Stimulated activated CD8-positive, alpha-beta memory T cell treated with anti-CD3 and anti-CD28 coated beads, Interleukin-2, amount 100 ng/mL, for 48 hours (primary cell): ENCODE measurements around the gene SMARCE1.
"Not testable (repeated sequence)": the region's sequence is repeated elsewhere in the genome, so short reads cannot be mapped to it uniquely, and the experiment has no call there.

Experiments
- DNase-seq, 2 donors: peaks; one replicate each; pipeline ENCODE4 v3.0.0-alpha.2; 2020; ENCODE audit warnings: low read depth in 2 of 2

Gene SMARCE1

DNA sequence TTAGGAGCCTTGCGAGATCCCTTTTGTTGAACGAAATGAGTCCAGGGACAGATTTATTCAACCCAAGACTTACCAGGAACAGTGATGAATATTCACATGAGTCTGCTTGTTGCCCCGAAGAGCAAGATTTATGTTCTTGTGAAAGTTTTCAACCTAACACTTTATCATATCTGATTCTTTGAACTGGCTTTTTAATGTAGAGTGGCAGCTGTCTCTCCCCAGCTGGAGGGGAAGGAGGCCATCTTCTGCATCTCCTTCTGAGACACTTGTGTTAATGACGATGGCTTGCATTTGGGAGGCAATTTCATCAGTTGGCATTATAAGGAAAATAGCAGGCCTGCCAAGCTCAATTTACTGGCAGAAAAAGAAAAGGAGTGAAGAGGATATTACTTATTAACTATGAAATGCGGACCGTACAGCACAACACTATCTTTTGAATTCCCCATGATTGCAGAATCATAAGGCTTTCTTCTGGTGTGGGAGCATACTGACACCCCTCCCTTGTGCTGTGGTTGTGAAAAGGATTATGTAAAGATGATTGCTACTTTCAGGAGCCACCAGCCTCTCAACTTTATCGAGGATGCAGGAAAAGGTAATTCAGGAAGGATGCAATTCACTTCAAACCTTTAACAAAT lies 35.7 kb downstream of the SMARCE1 start:
- no peak for DNase-seq

DNA sequence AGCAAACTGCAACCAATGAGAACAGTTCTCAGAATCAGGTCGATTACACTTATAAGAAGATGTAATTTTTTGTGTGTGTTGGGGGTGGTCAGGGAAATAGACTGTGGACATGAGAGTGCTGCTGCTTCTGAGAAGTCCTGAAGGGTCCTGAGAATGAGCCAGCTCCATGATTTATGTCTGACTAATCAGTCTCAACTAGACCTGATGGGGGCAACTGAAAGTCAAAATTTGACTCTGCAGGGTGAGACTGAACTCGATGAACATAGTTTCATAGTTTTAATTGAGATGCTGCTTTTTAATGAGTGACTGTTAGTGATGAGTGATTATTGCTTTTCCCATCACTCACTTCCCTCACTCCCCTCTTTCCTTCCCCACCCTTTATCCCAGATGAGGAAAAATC lies 37.3 kb downstream of the SMARCE1 start:
- DNase-seq, result no peak

DNA sequence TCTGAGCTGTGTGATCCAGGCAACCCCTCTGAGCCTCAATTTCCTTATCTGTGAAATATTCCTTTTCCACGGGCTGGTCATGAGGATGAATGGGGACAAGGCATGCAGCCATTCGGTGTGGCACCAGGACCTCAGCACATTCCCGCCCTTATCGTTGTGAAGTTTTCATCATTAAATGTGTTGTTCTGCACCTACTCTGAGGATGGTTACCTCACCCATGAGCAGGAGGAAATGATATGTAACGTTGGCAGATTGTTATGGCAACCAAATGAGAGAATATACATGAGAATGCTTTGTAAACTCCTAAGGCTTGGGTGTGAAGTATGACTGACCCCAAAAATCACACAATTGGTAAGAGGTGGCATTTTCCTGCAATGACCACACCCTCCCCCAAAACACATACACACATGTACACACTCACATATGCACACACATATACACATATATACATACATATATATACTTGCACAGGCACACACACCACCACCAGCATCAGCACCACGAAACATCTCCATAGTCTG lies 39.5 kb downstream of the SMARCE1 start:
- DNase-seq, result no peak

DNA sequence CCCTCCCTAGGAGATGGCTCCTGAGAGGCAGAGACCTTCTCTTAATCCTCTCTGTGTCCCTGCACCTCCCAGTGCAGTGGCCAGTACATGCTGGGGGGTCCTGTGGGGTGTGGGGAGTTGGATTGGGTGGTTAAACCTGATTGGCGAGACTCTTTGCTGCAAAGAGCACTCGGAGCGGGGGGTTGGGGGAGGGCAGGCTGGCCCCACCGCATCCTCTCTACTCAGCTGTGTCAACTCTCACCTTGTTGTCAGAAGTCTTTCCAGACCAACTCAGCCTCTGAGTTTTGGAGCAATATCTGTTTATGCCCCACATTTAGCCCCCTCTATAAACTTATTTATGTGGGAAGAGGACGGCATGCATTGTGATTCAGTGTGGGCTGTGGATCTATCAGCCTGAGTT lies 40.0 kb downstream of the SMARCE1 start:
- DNase-seq, result no peak

DNA sequence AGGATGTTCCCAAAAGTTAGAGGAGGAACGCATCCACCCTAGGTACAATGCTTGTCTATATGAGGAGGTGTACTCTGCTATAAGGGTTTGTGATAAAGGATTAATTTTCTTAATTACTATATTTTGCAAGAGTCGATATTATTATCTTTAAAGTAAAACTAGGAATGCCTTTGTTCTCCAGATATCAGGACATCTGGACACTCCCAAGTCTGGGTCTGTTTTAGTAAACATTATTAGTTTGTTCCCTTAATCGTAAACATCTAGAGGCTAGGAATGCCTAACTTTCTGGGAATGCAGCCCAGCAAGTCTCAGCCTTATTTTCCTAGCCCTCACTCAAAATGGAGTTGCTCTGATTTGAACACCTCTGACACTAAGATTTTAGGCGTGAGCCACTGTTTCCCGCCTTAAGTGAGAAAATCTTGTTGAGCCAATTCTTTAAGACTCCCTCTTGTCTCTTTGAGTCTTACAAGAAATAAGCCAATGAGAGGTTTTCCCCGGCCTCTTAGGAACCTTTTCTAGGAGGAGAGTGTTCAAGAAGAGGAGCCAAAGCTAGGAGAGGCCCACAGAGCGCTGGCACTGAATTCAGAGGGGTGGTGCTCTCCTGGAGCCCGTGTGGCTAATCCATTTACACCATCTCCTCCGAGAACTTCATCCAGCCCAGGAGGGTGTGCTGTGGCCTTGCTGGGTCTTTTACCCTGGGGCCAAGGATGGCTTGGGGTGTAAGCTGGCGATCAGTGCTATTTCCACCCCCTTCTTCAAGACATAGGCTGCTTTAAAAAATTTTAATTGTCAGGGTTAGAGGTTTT lies 40.9 kb downstream of the SMARCE1 start:
- no peak for DNase-seq

DNA sequence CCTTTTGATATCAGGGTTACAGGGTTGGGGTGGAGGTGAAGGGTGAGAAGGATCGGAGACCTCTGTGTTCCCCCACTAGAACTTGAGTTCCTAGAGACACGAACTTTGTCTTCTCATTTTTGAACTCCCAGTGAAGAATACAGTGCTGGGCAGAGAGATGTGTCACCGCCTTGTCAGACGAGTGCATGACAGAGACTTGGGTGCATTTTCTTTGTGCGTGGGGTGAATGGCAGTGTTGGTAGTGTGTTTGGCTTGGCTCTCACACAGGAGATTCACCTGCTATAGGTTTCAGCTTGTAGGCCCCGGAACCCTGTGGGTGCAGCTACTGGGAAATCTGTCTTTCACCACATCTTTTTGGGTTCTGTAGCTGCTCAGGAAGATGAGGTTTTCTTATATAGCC lies 42.3 kb downstream of the SMARCE1 start:
- peak in 1 of 2 donors; percentile 39 for DNase-seq

DNA sequence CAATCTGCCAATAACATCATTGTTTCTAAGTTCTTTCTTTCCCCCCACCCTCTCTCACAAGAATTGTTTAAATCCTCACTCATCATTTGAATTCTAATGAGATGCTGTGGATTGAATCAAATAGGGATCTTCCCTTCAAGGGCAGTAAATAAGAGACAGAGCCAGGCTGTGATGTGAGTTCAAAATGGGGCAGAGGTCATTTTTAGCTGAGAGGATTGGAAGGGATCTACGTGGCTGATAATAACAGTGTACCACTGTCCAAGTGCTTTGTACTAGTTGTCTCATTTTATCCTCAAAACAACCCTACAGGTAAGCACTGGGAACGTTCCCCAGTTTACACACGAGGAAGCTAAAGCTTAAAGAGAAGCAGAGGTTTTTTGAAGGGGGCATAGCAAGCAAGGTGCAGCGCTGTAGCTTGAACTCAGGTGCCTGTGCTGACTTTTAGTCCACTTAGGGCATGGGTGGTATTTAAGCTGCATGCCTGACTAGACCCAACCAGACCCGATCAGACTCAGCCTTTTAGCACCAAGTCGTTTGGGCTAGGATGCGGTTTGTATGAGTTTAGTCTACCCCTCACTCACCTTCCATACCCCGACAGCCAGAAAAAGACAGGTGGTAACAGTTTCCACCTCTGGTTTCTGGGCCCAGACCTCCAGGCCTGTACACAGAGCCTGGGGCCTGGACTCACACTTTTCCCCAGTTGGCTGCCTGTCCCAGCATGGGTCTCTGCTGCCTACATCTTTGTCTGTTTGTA lies 43.1 kb downstream of the SMARCE1 start:
- no peak for DNase-seq

DNA sequence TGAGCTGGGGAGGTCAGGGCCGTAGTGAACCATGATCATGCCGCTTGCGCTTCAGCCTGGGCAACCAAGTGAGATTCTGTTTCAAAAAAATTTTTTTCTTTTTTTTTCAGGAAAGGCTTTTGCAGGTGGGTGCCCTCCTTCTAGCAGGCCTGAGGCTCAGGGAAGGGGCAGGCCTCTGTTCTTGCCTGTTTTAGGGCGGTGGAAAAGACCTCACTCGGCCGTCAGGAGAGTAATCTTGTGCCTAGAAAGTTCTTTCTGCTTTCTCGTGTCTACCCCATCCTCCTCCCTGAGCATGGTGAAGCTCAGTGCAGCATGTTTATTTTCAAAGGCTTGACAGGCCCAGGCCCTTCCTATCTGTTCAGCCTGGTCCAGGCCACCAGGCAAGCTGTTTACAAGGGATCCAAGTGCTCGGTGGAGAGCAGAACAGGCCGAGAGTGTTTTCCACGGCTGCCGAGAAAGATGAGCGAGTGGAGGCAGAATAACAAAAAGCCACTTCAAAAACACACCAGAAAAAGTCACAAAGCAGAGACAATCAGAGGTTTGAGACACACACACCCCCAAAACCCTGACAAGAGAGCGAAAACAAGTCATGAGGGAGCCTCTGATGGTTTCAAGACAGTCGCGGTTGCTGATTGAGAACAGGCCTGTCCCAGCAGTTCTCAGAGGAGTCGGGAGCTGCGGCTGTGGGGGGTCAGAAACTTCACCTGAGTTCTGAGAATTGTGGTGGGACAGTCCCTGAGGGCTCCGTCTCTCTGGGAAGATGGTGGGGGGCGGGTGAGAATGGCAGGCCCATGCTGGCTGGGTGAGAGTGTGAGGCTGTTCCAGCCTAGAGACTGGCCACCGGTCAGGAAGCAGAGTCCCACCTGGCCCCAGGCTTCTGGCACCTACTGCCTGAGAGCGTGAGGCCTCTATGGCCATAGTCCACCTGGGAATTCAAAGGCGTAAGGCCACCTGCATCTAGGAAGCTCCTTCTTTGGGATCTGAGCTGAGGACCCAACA lies 44.9 kb downstream of the SMARCE1 start:
- DNase-seq, result peak; percentile 66 to 79

DNA sequence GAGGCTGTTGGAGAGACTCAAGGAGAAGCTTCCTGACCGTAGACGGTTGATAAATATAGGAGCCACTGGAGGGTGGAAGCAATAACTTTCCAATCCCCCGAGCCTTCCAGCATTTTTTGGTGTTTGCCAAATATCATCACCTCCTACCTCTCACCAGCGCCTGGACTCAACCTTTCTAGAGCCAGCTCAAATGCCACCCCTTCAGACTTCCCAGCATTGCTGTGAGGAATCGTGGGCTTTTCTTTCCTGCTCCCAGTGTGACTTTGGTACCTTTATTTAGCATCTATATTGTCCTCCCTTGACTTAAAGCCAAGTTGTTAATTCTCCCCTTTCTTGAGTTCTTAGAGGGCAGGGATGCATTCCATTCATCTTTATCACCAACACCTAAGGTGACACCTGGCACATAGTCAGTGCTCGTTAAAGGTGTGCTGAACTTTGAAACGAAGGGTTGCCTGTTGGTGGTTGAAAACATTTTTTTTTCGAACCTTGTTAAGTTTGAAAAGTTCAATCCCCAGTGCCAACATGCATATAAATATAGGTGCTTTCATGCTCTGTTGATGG lies 47.1 kb downstream of the SMARCE1 start:
- DNase-seq, result no peak

DNA sequence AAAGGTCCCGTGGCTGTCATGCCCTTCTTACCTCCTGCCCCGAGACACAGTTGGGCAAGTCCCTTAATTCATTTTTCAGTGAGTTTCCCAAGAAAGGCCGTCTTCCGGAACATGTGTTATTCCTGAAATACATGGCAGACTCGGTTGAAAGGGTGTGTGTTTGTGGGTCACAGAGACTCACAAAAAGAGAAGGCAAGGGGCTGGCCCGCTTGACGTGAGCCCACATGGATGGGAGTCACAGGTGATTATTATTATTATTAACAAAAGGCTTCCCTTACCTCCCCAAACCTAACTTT lies 48.2 kb downstream of the SMARCE1 start:
- DNase-seq, result no peak

DNA sequence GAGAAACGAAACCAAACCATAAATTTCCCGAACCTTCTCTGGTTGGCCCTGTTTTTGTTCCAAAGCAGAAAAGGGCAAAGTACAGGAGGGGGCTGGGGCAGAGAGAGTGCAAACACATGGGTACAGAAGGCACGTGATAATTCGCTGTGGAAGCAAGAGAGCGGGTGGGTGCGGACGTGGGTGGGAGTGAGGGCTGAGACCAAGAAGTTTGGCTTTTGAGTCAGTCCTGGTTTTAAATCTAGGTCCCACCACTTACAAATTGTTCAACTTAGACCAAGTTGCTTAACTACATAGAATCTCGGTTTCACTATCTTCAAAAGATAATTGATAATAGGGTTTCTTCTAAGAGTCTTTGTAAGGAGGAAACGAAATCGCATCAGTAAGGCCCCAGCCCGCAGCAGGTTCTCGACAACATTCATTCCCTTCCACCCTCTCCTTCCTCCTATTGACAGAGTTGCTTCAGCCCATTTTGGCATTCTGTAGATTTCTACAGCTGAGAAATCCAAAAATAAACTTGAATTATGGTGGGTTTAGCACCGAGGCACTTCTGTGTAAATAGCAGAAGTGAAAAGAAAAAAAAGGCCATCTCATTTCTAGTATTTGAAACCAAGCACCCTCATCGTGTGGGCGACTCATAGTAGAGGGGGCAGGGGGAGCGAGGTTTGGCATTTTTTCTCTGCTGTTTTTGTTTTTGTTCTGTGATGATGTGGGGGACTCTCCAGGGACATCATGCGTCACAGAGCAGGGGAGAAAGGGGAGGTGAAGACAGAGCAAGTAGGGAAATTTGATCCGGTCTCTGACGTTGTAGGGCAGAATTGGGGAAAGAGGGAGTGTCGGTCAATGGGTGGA lies 48.8 kb downstream of the SMARCE1 start:
- peak; percentile 58 to 79 for DNase-seq

DNA sequence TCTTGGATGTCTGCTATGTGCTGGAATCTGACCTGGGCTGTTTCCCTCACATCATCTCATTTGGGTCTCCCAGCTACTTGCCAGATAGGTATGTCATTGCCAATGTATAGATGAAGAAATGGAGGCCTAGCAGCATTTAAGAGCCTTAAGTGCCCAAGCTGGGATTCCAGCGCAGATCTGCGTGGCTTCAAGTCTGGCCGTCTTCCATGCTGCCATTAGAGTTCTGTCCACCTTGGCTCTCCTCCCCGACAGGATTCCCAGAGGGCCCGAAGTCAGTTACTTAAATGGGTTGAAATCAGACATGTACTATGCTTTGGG lies 49.4 kb downstream of the SMARCE1 start:
- DNase-seq, result no peak

DNA sequence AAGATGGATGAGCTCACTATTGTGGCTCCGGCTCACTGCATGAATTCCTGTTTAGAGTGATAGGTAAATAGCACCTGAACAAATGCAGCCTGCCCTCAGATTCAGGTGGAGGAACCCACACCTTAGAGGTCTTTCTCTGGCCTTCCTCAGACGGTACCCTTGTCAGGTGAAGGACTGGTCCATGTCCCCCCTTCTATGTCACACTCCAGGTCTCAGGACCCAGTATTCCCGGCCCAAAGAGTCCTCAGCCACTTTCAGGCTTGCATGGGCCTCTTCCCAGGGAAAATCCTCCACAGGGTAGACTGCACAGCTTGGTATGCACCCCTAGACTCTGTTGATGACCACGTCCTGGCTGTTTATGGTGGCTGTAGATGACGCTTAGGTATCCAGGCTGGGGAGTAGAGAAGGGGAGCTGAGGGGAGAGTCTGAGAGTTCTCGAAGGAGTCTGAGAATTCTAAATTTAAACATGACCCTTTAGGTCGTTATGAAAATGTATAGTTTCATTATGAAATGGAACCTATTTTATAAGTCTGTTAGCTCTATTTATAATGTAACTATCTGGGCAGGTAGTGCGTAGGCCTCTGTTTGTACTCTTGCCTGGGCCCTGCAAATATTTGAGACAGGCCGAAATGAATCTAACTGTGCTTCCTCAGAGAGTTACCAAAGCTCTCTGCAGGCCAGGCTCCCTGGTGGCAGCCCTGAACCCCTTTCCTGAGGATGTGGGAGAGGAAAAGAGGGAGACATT lies 49.9 kb downstream of the SMARCE1 start:
- DNase-seq, result no peak

DNA sequence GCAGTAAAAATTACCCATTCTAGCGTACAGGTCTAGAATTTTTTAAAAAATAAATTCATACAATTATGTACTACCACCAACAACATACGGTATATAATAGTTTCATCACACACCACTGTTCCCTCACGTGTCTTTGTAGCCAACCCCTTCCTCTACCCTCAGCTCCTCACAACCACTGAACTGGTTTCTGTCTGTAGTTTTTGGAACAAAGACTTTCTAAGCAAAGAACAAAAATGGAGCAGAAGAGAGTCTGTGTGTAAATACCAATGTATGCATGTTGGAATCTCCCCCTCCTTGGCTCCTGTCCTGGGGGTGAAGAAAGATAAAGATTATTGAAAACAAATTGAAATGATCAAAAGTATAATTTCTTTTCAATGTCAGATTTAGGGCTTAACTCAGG lies 50.5 kb downstream of the SMARCE1 start:
- DNase-seq, result no peak

DNA sequence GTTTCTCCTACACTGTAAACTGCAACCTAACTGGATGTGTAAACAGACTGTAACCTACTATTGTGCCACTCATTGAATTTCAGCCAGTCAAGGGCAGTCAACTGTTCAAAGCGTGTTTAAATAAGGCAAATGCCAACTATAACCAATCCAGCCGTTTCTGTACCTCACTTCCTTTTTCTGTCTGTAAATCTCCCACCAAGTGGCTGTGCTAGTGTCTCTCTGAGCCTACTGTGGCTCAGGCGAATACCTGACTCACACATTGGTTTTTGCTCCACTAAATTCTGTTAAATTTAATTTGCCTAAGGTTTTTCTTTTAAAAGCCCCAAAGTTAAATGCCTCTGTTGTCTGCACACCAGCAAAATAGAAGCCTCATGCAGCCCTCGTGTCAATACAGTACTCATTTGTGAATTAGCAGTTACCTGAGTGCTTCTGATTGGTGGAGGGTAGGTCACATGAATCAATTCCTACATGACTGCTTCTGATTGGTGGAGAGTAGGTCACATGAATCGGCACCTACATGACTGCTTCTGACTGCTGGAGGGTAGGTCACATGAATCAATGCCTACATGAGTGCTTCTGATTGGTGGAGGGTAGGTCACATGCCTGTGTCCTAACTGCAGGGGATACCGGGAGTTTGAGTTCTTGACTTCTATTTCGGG lies 51.2 kb downstream of the SMARCE1 start:
- DNase-seq, result no peak

DNA sequence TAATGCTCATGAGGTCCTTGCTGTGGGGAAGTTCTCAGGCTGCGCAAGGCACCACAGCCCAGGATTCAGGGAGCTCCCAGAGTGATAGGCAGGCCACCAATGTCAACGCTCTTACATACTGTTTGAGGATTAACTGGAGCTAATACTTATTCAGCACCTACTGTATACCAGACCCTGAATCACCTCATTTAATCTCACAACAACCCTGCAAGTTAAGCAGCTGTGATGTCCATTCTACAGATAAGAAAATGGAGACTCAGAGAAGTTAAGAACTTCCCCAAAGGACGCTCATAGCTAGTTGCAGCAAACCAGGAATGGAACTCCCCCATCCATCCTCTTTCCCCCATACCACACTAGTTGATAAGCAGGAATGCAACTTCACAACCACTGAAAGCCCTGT lies 56.9 kb downstream of the SMARCE1 start:
- no peak for DNase-seq

DNA sequence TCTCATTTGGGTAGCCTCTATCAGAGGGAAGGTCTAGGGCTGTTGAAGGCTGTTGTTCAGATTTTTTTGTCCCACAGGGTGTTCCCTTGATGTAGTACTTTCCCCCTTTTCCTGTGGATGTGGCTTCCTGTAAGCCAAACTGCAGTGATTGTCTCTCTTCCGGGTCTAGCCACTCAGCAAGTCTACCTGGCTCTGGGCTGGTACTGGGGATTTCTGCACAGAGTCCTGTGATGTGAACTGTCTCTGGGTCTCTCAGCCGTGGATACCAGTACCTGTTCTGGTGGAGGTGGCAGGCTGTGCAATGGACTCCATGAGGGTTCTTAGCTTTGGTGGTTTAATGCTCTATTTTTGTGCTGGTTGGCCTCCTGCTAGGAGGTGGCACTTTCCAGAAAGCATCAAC lies 59.1 kb downstream of the SMARCE1 start:
- DNase-seq, result no peak

DNA sequence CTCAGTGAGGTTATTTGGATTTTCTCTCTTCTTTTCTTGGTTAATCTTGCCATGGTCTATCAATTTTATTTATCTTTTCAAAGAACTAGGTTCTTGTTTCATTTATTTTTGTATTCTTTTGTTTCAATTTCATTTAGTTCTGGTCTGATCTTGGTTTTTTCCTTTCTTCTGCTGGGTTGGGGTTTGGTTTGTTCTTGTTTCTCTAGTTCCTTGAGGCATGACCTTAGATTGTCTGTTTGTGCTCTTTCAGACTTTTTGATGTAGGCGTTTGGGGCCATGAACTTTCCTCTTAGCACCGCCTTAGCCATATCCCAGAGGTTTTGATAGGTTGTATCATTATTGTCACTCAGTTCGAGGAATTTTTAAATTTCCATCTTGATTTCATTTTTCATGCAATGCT lies 61.4 kb downstream of the SMARCE1 start:
- DNase-seq, result not testable (repeated sequence)

DNA sequence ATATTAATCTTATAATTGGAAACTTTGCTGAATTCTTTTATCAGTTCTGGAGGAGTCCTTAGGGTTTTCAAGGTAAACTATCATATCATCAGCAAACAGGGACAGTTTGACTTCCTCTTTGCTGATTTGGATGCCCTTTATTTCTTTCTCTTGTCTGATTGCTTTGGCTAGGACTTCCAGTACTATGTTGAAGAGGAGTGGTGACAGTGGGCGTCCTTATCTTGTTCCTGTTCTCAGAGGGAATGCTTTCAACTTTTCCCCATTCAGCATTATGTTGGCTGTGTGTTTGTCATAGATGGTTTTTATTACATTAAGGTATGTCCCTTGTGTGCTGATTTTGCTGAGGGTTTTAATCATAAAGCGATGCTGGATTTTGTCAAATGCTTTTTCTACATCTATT lies 62.7 kb downstream of the SMARCE1 start:
- DNase-seq, result not testable (repeated sequence)
